CD14-positive monocyte (primary cell): ENCODE measurements around the gene RHOXF2. TPM values are rescaled to one million over a fixed set of nuclear protein-coding genes. Genes with fewer than 3 reads are reported as not detected.

Experiments
- DNase-seq, 3 donors: peaks; one replicate each; pipeline ENCODE4 v3.0.0-alpha.2; 2011 to 2022
- H2AFZ ChIP-seq: 2 replicates; pipeline ENCODE4 v1.6.0; 2012; ENCODE audit warnings: mild to moderate bottlenecking, low read depth, low read length, inconsistent platforms; ENCODE audit not compliant: insufficient read depth, poor library complexity, severe bottlenecking
- H3K27ac ChIP-seq, 2 donors: 1 replicate in 1 of 2; 2 replicates in 1 of 2; pipeline ENCODE4 v1.5.1; 2012 to 2013; ENCODE audit warnings: low read length in 2 of 2, control low read depth in 1 of 2, inconsistent platforms in 1 of 2, low read depth in 1 of 2, mild to moderate bottlenecking in 1 of 2
- H3K27me3 ChIP-seq, 2 donors: one replicate each; pipeline versions ENCODE4 v1.6.0 to v1.6.1; 2011 to 2013; ENCODE audit warnings: low read length in 2 of 2; ENCODE audit not compliant: control insufficient read depth in 2 of 2, insufficient read depth in 2 of 2
- H3K36me3 ChIP-seq, 2 donors: replicated peaks in 1 of 2; 1 replicate in 1 of 2; 2 replicates in 1 of 2; pipeline versions ENCODE4 v1.5.1 to v1.6.1; 2012 to 2013; ENCODE audit warnings: low read length in 2 of 2, control low read depth in 1 of 2, inconsistent platforms in 1 of 2, mild to moderate bottlenecking in 1 of 2; ENCODE audit not compliant: insufficient read depth in 2 of 2, control insufficient read depth in 1 of 2
- H3K4me1 ChIP-seq, 2 donors: 1 replicate in 1 of 2; 2 replicates in 1 of 2; pipeline versions ENCODE4 v1.5.1 to v1.6.1; 2012 to 2013; ENCODE audit warnings: low read length in 2 of 2, control low read depth in 1 of 2, inconsistent platforms in 1 of 2, mild to moderate bottlenecking in 1 of 2, moderate library complexity in 1 of 2; ENCODE audit not compliant: insufficient read depth in 2 of 2, control insufficient read depth in 1 of 2
- H3K4me2 ChIP-seq: replicated peaks from 2 replicates; pipeline ENCODE3; 2012; ENCODE audit warnings: low read length, moderate library complexity, mild to moderate bottlenecking; ENCODE audit not compliant: poor library complexity, severe bottlenecking; ENCODE audit errors: extremely low read depth
- H3K4me3 ChIP-seq, 3 experiments: fragments of 200-600 bp in 1 of 3; sonication (generic) in 1 of 3; replicated peaks in 1 of 3; 1 replicate in 2 of 3; 2 replicates in 1 of 3; pipeline ENCODE4 v1.5.1; 2011 to 2013; ENCODE audit warnings: low read length in 3 of 3, mild to moderate bottlenecking in 3 of 3, control low read depth in 2 of 3, low read depth in 2 of 3, inconsistent platforms in 1 of 3, moderate library complexity in 1 of 3
- H3K79me2 ChIP-seq: 2 replicates; pipeline ENCODE4 v1.6.0; 2012; ENCODE audit warnings: mild to moderate bottlenecking, control low read depth, inconsistent platforms, low read length, moderate library complexity; ENCODE audit not compliant: insufficient read depth
- H3K9ac ChIP-seq: 2 replicates; pipeline ENCODE4 v1.6.0; 2017; ENCODE audit warnings: low read length, mild to moderate bottlenecking; ENCODE audit not compliant: insufficient read depth, poor library complexity, severe bottlenecking
- H3K9me3 ChIP-seq, 2 donors: replicated peaks in 1 of 2; 1 replicate in 1 of 2; 2 replicates in 1 of 2; pipeline versions ENCODE4 v1.5.1 to v1.6.1; 2012 to 2013; ENCODE audit warnings: low read length in 2 of 2, control low read depth in 1 of 2; ENCODE audit not compliant: control insufficient read depth in 1 of 2, insufficient read depth in 1 of 2
- H4K20me1 ChIP-seq: 2 replicates; pipeline ENCODE4 v1.6.0; 2012; ENCODE audit warnings: mild to moderate bottlenecking, low read length, control low read depth, moderate library complexity; ENCODE audit not compliant: insufficient read depth
- H3K27ac Mint-ChIP-seq, 7 donors: one replicate each; pipeline ENCODE4 v1.8.0; 2020; ENCODE audit warnings: mild to moderate bottlenecking in 7 of 7, mixed read lengths in 7 of 7, moderate library complexity in 6 of 7, inconsistent platforms in 2 of 7
- H3K27me3 Mint-ChIP-seq, 3 donors: one replicate each; pipeline ENCODE4 v1.8.0; 2021 to 2022; ENCODE audit warnings: low read depth in 3 of 3, mild to moderate bottlenecking in 3 of 3, mixed read lengths in 3 of 3, moderate library complexity in 3 of 3, inconsistent platforms in 1 of 3
- H3K36me3 Mint-ChIP-seq, 2 donors: one replicate each; pipeline ENCODE4 v1.8.0; 2020; ENCODE audit warnings: mixed read lengths in 2 of 2, inconsistent platforms in 1 of 2, mild to moderate bottlenecking in 1 of 2
- H3K4me1 Mint-ChIP-seq: one replicate; pipeline ENCODE4 v1.8.0; 2020; ENCODE audit warnings: mild to moderate bottlenecking, mixed read lengths
- H3K4me3 Mint-ChIP-seq, 2 donors: one replicate each; pipeline ENCODE4 v1.8.0; 2020; ENCODE audit warnings: mild to moderate bottlenecking in 2 of 2, mixed read lengths in 2 of 2, moderate library complexity in 1 of 2
- H3K9me3 Mint-ChIP-seq, 7 donors: one replicate each; pipeline ENCODE4 v1.8.0; 2020 to 2022; ENCODE audit warnings: mixed read lengths in 7 of 7, mild to moderate bottlenecking in 6 of 7, moderate library complexity in 6 of 7, inconsistent platforms in 2 of 7
- WGBS: methylation state at CpG from one replicate; pipeline ENCODE4 v1.1.5; 2013; ENCODE audit warnings: missing lambda C conversion rate; ENCODE audit not compliant: insufficient coverage; 5-methylcytosine and 5-hydroxymethylcytosine counted together
- intact Hi-C, 2 donors: fragments of 100-400 bp; cut with micrococcal nuclease; formaldehyde crosslinking; loops; one replicate each; pipeline versions ENCODE4 v1.15.0 to v1.15.1; 2023
- polyA plus RNA-seq, 3 donors: library from polyadenylated mRNA; depleted of rRNA in 1 of 3; unstranded in 2 of 3; stranded (reverse) in 1 of 3; fragments of 300-500 nt in 2 of 3; fragments of >200 nt in 1 of 3; fragmentation: Illumina TruSeq in 2 of 3; gene quantifications; 1 replicate in 2 of 3; 2 replicates in 1 of 3; pipeline ENCODE4 v1.2.3, GENCODE V29; 2012 to 2021
- TF ChIP-seq, protein P1 (sequence below): fragments of 200-600 bp; IDR thresholded peaks from one replicate; pipeline ENCODE4 v1.8.0; 2022; ENCODE audit warnings: antibody characterized with exemption, mild to moderate bottlenecking

Gene RHOXF2
- polyA plus RNA-seq, 3 donors = not detected

DNA sequence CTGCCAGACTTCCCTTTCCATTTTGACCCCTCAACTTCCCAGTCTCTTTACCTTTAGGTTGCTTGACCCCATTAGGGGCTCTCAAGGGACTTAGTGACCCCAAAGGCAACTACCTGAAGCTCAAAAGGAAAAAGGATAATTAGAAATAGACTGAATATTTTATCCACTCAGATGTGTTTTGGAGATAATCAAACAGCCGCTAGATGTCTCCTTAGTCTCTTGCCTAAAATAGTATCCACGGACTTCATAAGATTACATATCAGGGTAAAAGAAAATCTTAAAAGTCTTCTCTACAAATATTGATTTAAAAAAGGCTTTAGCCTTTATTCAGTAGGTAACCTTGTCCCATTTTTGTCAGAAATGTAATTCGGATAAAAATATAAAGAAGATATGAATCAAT lies 21.0 kb upstream of the RHOXF2 start:
- no CpG with 5 or more reads among the region's 3 CpGs for WGBS
- Histone ChIP-seq H3K36me3 (no peaks in the 10 kb centered on the region), H3K4me2 (no peak overlapping the region), H4K20me1 (no peaks in the 10 kb centered on the region), H3K9ac (no peak overlapping the region), H2AFZ (no peak overlapping the region), H3K27me3 (no peaks in the 10 kb centered on the region), H3K4me3 (no peak overlapping the region), H3K9me3 (no peaks in the 10 kb centered on the region), H3K4me1 (no peaks in the 10 kb centered on the region), H3K27ac (no peak overlapping the region), H3K79me2 (no peaks in the 10 kb centered on the region)
- no peak for DNase-seq
- TF ChIP-seq, protein P1, sequence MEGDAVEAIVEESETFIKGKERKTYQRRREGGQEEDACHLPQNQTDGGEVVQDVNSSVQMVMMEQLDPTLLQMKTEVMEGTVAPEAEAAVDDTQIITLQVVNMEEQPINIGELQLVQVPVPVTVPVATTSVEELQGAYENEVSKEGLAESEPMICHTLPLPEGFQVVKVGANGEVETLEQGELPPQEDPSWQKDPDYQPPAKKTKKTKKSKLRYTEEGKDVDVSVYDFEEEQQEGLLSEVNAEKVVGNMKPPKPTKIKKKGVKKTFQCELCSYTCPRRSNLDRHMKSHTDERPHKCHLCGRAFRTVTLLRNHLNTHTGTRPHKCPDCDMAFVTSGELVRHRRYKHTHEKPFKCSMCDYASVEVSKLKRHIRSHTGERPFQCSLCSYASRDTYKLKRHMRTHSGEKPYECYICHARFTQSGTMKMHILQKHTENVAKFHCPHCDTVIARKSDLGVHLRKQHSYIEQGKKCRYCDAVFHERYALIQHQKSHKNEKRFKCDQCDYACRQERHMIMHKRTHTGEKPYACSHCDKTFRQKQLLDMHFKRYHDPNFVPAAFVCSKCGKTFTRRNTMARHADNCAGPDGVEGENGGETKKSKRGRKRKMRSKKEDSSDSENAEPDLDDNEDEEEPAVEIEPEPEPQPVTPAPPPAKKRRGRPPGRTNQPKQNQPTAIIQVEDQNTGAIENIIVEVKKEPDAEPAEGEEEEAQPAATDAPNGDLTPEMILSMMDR = no peak
- peaks cover 4% of the 10 kb centered on the region for H3K4me1 Mint-ChIP-seq
- no peak overlapping the region for H3K27ac Mint-ChIP-seq
- no peaks in the 10 kb centered on the region for H3K9me3 Mint-ChIP-seq
- intact Hi-C loops = no loop called here
- H3K27me3 Mint-ChIP-seq = peaks cover 0 to 11% (median 0%) of the 10 kb centered on the region in 3 donors
- H3K4me3 Mint-ChIP-seq = no peak overlapping the region
- H3K36me3 Mint-ChIP-seq = no peaks in the 10 kb centered on the region

DNA sequence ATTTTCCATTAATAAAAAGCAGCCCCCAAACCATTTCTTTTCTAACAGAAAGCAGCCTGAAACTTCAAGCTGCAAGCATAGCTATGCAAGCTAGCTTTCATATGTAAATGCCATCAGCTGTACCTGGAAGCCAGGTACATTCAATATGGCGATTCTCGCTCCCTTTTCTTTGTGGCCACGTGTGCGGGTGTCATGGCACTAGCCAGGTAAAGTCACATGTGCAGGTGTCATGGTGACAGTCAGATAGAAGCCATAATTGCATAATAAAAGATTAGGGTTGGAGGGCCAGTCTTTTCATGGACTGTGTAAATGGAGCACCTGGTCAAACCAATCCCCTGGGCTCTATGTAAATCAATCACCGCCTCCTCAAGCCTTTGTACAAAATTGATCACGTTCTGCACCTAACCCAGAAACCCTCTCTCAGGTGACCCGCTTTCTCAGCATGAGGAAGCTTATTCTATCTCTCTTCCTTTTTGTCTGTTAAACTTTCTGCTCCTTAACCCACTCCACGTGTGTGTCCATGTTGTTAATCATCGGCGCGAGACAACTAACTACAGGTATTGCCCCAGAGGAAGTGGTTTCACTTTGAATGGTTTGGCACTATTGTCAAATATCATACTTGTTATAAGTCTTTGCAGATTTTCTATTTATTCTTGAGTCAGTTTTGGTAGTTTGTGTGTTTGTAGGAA lies 18.0 kb upstream of the RHOXF2 start:
- Histone ChIP-seq H2AFZ (no peak overlapping the region), H4K20me1 (no peaks in the 10 kb centered on the region), H3K9me3 (no peaks in the 10 kb centered on the region), H3K36me3 (no peaks in the 10 kb centered on the region), H3K4me2 (no peak overlapping the region), H3K27me3 (no peaks in the 10 kb centered on the region), H3K4me3 (no peak overlapping the region), H3K27ac (no peak overlapping the region), H3K4me1 (peaks cover 15 to 24% of the 10 kb centered on the region in 2 donors), H3K9ac (no peak overlapping the region), H3K79me2 (no peaks in the 10 kb centered on the region)
- no peaks in the 10 kb centered on the region for H3K36me3 Mint-ChIP-seq
- peaks cover 0 to 21% (median 0%) of the 10 kb centered on the region in 3 donors for H3K27me3 Mint-ChIP-seq
- H3K27ac Mint-ChIP-seq = no peak overlapping the region
- no CpG with 5 or more reads among the region's 11 CpGs for WGBS
- no peak for DNase-seq
- no peak overlapping the region for H3K4me3 Mint-ChIP-seq
- H3K9me3 Mint-ChIP-seq = peaks cover 0 to 5% (median 0%) of the 10 kb centered on the region in 7 donors
- TF ChIP-seq, protein P1 = no peak
- intact Hi-C loops = no loop called here
- peaks cover 28% of the 10 kb centered on the region for H3K4me1 Mint-ChIP-seq
